HL-60 (cell line): ENCODE data around the gene STEAP4.

Source experiments
- DNase-seq, 2 experiments: peaks; one replicate each; pipeline ENCODE4 v3.0.0-alpha.2; 2010 to 2020; ENCODE audit warnings: low read depth in 1 of 2, low spot score in 1 of 2
- H3K27ac ChIP-seq: fragments of 250-450 bp; sonication (Bioruptor Pico); replicated peaks from 2 replicates; pipeline ENCODE4 v1.5.1; 2020; ENCODE audit warnings: mild to moderate bottlenecking, moderate library complexity
- H3K27me3 ChIP-seq: fragments of 250-450 bp; sonication (Bioruptor Pico); 2 replicates; pipeline ENCODE4 v1.5.1; 2021; ENCODE audit warnings: mild to moderate bottlenecking, moderate library complexity; ENCODE audit not compliant: insufficient read depth, poor library complexity, severe bottlenecking
- H3K4me3 ChIP-seq: replicated peaks from 2 replicates; pipeline ENCODE4 v1.5.1; 2011; ENCODE audit warnings: mild to moderate bottlenecking, control low read depth, low read length; ENCODE audit not compliant: insufficient read depth
- GABPA ChIP-seq: IDR thresholded peaks from 2 replicates; pipeline ENCODE4 v1.6.1; 2012; ENCODE audit warnings: low read depth
- POLR2AphosphoS5 ChIP-seq: IDR thresholded peaks from 2 replicates; pipeline ENCODE4 v1.6.1; 2012; ENCODE audit warnings: low read depth
- SPI1 ChIP-seq: IDR thresholded peaks from 2 replicates; pipeline ENCODE4 v1.6.1; 2012; ENCODE audit warnings: low read depth, mild to moderate bottlenecking, borderline replicate concordance
- TF ChIP-seq, protein P1 (sequence below): IDR thresholded peaks from one replicate; pipeline ENCODE4 v1.5.1; 2011; ENCODE audit warnings: low read length, control low read depth, inconsistent platforms; ENCODE audit not compliant: insufficient read depth
- TF ChIP-seq, protein P2 (sequence below): IDR thresholded peaks from 2 replicates; pipeline ENCODE4 v1.6.1; 2012; ENCODE audit warnings: low read depth; ENCODE audit not compliant: insufficient replicate concordance

Gene STEAP4

GRCh38 chr7:88280801-88281200, 25.9 kb downstream of the STEAP4 start:
- no peaks in the 10 kb centered on the region for H3K27me3 ChIP-seq
- DNase-seq: no peak
- H3K27ac ChIP-seq: no peak overlapping the region
- TF ChIP-seq, protein P1, sequence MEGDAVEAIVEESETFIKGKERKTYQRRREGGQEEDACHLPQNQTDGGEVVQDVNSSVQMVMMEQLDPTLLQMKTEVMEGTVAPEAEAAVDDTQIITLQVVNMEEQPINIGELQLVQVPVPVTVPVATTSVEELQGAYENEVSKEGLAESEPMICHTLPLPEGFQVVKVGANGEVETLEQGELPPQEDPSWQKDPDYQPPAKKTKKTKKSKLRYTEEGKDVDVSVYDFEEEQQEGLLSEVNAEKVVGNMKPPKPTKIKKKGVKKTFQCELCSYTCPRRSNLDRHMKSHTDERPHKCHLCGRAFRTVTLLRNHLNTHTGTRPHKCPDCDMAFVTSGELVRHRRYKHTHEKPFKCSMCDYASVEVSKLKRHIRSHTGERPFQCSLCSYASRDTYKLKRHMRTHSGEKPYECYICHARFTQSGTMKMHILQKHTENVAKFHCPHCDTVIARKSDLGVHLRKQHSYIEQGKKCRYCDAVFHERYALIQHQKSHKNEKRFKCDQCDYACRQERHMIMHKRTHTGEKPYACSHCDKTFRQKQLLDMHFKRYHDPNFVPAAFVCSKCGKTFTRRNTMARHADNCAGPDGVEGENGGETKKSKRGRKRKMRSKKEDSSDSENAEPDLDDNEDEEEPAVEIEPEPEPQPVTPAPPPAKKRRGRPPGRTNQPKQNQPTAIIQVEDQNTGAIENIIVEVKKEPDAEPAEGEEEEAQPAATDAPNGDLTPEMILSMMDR: no peak
- TF ChIP-seq SPI1 (no peak), POLR2AphosphoS5 (no peak), GABPA (no peak)
- TF ChIP-seq, protein P2, sequence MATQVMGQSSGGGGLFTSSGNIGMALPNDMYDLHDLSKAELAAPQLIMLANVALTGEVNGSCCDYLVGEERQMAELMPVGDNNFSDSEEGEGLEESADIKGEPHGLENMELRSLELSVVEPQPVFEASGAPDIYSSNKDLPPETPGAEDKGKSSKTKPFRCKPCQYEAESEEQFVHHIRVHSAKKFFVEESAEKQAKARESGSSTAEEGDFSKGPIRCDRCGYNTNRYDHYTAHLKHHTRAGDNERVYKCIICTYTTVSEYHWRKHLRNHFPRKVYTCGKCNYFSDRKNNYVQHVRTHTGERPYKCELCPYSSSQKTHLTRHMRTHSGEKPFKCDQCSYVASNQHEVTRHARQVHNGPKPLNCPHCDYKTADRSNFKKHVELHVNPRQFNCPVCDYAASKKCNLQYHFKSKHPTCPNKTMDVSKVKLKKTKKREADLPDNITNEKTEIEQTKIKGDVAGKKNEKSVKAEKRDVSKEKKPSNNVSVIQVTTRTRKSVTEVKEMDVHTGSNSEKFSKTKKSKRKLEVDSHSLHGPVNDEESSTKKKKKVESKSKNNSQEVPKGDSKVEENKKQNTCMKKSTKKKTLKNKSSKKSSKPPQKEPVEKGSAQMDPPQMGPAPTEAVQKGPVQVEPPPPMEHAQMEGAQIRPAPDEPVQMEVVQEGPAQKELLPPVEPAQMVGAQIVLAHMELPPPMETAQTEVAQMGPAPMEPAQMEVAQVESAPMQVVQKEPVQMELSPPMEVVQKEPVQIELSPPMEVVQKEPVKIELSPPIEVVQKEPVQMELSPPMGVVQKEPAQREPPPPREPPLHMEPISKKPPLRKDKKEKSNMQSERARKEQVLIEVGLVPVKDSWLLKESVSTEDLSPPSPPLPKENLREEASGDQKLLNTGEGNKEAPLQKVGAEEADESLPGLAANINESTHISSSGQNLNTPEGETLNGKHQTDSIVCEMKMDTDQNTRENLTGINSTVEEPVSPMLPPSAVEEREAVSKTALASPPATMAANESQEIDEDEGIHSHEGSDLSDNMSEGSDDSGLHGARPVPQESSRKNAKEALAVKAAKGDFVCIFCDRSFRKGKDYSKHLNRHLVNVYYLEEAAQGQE: no peak
- H3K4me3 ChIP-seq: no peak overlapping the region

DNA sequence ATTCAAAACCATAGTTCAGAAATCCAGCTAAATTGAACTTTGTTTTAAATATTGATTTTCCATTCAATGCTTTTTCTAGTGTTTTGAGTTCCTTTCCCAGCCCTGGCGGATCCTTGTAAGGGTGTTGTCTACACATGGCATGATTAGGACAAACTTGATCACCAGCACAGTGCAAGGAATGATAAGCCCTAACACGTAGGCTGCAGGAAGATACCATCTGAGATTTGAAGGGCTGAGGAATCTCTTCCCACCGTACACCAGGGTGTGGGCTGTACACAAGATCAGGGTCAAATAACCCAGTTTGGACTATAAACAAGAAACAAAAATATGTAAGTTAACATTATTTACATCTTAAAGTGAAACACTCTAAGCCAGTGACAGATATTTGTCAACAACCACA, 27.4 kb downstream of the STEAP4 start:
- no peak for DNase-seq
- Histone ChIP-seq H3K27ac (no peak overlapping the region), H3K27me3 (no peaks in the 10 kb centered on the region), H3K4me3 (no peak overlapping the region)
- no peak for TF ChIP-seq GABPA
- TF ChIP-seq, protein P1: no peak
- TF ChIP-seq, protein P2: no peak
- no peak for TF ChIP-seq POLR2AphosphoS5
- no peak for TF ChIP-seq SPI1

DNA sequence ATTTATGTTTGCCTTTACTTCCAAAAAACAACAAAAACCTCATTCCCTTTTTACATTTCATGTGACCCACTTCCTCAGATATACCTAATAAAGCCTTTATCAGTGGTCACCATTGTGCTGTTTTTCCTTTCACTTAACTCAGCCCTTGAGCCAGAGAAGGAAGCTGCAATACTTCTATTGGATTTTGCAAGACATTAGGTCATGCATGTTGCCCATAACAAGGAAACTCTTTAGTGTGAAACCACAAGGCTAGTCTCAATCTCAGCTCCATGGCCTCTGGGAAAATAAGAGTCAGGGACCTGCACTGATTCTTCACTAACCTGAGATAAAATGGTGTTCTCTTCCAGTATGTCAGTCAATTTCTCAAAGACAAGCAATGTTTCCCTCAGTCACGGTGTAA, 27.8 kb downstream of the STEAP4 start:
- DNase-seq: peak; percentile 53 to 72
- Histone ChIP-seq H3K27ac (no peak overlapping the region), H3K27me3 (no peaks in the 10 kb centered on the region), H3K4me3 (no peak overlapping the region)
- TF ChIP-seq, protein P1: no peak
- TF ChIP-seq GABPA (no peak), POLR2AphosphoS5 (peak; percentile 86), SPI1 (peak; percentile 35; the same call in 1 of the 2 replicates)
- TF ChIP-seq, protein P2: no peak
